SU-DHL-6 (cell line): ENCODE results near the gene ADGRB3.

Experiments
- EZH2phosphoT487 ChIP-seq: fragments of 200-600 bp; sonication (generic), shearing (Covaris generic); conservative IDR thresholded peaks from 2 replicates; pipeline ENCODE4 v1.6.1; 2018; ENCODE audit warnings: mild to moderate bottlenecking, antibody characterized with exemption, low read length, moderate library complexity, mixed read lengths
- TF ChIP-seq, protein P1 (sequence below): fragments of 200-600 bp; sonication (generic); IDR thresholded peaks from one replicate; pipeline ENCODE4 v1.5.1; 2017; ENCODE audit warnings: antibody characterized with exemption, mild to moderate bottlenecking, low read length, moderate library complexity; ENCODE audit not compliant: insufficient read depth, poor library complexity, severe bottlenecking

DNA sequence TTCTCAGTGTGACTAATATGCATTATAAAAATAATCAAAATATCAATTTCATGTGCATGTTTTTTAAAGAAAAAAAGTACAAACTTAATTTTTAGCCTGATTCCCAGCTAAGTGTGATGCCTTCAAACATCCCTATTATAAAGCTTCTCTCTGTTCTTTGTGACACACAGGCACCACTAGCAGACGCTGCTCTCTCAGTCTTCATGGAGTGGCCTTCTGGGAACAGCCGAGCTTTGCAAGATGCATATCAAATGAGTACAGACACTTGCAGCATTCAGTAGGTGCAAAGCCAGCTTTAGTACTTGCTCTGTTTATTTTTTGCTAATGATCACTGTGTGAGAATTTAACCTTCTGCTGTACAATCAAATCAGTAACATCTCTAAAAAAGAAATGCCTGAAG lies 340.0 kb downstream of the ADGRB3 start:
- TF ChIP-seq, protein P1, sequence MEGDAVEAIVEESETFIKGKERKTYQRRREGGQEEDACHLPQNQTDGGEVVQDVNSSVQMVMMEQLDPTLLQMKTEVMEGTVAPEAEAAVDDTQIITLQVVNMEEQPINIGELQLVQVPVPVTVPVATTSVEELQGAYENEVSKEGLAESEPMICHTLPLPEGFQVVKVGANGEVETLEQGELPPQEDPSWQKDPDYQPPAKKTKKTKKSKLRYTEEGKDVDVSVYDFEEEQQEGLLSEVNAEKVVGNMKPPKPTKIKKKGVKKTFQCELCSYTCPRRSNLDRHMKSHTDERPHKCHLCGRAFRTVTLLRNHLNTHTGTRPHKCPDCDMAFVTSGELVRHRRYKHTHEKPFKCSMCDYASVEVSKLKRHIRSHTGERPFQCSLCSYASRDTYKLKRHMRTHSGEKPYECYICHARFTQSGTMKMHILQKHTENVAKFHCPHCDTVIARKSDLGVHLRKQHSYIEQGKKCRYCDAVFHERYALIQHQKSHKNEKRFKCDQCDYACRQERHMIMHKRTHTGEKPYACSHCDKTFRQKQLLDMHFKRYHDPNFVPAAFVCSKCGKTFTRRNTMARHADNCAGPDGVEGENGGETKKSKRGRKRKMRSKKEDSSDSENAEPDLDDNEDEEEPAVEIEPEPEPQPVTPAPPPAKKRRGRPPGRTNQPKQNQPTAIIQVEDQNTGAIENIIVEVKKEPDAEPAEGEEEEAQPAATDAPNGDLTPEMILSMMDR: no peak
- no peak for TF ChIP-seq EZH2phosphoT487
